LNCaP clone FGC (cell line): ENCODE data around the gene SPATA31D1.

Source experiments
- DNase-seq: peaks from one replicate; pipeline ENCODE4 v3.0.0-alpha.2; 2011; ENCODE audit warnings: low read depth
- H3K4me3 ChIP-seq: 2 replicates; pipeline ENCODE4 v1.5.1; 2011; ENCODE audit warnings: mild to moderate bottlenecking, low read depth, low read length, control low read depth
- TF ChIP-seq, protein P1 (sequence below): IDR thresholded peaks from 2 replicates; pipeline ENCODE4 v1.5.1; 2012; ENCODE audit warnings: mild to moderate bottlenecking; ENCODE audit not compliant: control insufficient read depth, insufficient read depth; ENCODE audit errors: extremely low read depth

The SPATA31D1 gene

DNA sequence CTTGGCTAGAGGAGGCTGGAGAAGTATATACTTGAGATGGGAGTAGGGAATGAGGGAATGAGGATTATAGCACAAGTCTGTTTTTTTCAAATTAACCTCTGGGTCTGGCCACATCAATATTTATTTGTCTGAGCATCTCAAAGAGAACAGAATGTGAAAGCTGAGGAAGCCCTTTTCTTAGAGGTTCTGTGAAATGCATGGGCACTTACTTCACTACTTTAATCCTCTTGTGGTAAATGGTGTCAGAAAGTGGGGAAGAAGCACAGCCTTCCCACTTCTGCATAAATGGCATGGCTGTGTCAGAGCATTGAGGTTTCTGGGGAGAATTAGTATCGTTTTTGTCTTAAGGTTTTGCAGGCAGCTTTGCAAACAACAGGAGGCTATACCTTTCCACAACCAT, 48.6 kb downstream of the SPATA31D1 start:
- H3K4me3 ChIP-seq: no peak overlapping the region
- TF ChIP-seq, protein P1, sequence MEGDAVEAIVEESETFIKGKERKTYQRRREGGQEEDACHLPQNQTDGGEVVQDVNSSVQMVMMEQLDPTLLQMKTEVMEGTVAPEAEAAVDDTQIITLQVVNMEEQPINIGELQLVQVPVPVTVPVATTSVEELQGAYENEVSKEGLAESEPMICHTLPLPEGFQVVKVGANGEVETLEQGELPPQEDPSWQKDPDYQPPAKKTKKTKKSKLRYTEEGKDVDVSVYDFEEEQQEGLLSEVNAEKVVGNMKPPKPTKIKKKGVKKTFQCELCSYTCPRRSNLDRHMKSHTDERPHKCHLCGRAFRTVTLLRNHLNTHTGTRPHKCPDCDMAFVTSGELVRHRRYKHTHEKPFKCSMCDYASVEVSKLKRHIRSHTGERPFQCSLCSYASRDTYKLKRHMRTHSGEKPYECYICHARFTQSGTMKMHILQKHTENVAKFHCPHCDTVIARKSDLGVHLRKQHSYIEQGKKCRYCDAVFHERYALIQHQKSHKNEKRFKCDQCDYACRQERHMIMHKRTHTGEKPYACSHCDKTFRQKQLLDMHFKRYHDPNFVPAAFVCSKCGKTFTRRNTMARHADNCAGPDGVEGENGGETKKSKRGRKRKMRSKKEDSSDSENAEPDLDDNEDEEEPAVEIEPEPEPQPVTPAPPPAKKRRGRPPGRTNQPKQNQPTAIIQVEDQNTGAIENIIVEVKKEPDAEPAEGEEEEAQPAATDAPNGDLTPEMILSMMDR: no peak
- DNase-seq: no peak

DNA sequence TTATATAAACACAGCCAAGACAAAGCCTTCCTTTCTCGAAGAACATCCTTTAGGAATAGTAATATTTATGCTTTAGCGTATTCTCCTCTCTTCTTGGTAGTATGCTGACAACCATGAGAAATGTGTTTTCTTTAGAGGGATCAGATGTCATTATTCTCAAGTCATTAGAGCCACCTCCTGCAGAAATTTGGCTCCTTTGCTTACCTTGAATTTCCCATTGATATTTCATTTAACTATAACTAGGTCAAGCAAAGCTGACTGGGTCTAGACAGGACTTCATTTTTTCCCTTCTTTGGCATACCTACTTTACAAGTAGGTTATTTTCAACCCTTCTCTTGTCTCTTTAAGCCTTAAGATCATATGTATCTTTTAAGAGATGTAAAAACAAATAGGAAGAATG, 50.3 kb downstream of the SPATA31D1 start:
- DNase-seq: no peak
- TF ChIP-seq, protein P1: no peak
- no peak overlapping the region for H3K4me3 ChIP-seq
